ENCODE measurements around the gene FBXL17.
A peak's percentile ranks its signal among the peaks of the same experiment; 100 is the strongest.

The FBXL17 gene

DNA sequence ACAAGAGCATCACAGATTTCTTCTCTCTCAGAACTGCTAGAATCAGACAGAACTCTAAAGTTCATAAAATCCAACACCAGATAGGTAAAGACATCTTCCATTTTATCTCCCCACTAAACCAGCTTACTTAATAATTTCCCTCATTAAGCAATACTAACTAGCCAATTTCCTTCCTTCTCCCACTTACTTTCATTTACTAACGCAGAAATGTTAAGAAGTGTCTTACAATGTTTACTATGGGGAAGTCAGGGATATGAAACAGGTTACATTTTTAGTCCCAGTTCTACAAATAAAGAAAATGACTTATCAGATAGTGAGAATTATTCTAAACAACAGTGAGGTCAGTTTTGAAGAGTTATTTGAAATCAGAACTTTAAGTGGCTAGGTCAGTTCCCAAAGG is 236.5 kb downstream of the FBXL17 start:
- DNase-seq, result no peak

DNA sequence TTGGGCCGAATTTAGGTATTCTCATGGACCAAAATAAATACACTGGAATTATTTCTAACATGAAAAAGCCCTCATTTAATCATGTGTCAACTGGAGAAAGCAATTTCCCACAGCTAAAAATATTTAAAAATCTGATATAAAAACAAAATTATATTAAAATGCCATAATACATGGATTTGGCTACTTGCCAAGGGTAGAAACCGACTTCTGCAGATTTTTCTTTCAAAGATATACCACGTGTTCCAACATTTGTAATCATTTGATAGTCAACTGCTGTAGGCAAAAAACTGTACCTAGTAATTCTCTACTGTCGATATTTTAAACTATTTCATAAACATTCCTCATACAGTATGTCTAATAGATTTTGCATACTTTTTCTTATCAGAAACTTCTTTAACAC is 237.6 kb downstream of the FBXL17 start:
- no peak for DNase-seq

DNA sequence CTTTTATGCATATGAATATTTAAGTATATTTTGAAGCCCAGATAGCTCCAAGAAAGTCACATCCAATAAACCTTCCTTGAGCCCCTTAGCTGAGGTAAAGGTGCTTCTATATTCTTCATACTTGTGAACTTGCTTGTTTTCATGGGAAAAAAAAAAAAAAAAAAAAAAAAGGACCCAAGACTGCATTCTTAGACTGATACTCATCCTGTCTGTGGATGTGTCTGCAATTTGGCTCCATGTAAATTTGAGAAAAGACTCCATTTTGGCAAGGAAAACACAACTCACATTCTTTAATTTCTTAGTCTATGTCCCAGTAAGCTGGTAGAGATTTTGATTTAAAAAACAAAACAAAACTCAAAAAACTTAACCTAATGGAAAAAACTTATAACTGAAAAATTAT is 238.3 kb downstream of the FBXL17 start:
- DNase-seq, result peak; percentile 80

- peak; percentile 4 for DNase-seq
These were observed 240.2 kb downstream of the FBXL17 start for GRCh38 chr5:108141676-108142075.

GRCh38 chr5:108136493-108136892 is 245.4 kb downstream of the FBXL17 start:
- no peak for DNase-seq

DNA sequence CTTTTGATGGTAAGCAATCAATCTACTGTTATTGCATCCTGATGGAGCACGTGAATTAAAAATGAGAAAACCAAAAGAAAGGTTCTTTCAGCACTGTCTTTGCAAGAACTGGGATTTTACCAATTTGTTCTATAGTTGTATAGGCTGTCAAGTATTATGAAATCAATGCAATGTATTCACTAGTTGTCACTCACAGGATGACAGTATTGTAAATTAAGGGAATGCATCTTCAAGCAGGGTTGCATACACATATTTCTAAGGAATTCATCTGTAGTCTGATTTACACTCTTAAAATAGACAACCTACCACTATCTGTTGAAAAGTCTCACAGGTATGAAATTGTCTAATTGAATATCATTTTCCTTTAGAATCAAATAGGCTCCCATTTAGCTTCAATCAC is 252.8 kb downstream of the FBXL17 start:
- no peak for DNase-seq

GRCh38 chr5:108125771-108126511 is 256.0 kb downstream of the FBXL17 start:
- no peak for DNase-seq

- no peak for DNase-seq
These were observed 257.3 kb downstream of the FBXL17 start for GRCh38 chr5:108124596-108124995.

GRCh38 chr5:108122702-108123101 is 259.2 kb downstream of the FBXL17 start:
- no peak for DNase-seq

DNA sequence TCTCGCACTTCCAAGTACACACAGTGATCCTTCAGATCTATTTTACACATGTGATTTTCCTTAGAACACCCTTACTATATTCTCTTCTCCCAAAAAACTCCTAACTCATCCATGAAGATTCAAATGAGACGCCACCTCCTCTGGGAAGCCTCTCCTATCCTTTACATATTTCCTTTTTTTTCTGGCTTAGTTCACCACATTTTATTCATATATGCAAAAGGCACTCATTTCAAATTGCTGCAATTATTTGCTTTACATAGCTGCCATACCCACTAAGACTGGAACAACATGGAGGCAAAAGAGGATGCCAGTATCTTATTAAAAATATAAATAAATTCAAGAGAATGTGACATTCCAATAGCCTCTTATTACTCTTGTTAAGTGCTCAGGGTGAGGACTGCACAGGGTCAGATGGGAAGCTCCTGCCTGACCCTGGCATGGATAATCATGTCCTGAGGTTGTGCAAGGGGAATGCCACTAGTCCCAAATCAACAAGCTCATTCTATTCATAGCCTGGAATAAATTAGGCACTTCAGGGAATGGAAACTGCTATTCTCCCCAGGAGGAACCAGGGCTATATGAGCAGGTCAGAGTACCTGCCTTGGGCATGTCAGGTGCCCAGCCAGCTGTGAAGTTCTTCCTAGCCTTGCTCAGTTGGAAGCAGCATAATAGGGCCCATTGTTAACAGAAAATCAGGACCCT is 262.9 kb downstream of the FBXL17 start:
- no peak for DNase-seq

DNA sequence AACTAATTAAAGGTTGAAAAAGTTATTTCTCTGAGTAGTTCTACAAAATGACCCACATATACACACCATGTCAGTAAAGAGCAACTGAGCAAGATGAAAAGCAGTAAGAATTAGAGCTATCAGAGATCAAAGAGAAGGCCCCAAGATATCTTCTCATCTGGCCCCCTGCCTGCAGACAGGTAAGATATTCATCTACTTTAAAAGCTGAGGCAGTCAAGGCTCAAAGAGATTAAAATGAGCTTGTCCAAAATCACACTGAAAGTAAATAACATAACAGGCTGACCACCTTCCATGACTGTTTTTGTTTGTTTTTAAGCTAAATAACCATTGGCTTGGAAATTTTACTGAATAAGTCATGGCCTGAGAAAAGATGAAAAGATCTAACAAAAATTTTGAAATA is 266.2 kb downstream of the FBXL17 start:
- no peak for DNase-seq

DNA sequence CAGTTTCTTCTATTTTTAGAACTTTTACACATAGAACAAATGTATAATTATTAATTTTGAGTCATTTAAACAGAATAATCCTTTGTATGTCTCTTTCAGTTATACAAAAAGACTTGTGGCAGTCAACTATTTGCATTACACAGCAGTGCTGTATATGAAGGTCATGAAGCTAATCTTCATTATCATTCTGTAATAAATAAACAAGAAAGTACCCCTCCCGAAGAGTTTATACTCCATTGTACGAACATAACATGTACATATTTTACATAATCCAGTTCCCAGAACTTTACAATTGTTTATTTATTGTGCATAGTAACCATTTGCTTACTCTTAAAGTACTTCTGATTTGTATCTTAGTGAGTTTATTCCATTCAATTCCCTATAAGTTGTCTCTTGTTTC is 267.9 kb downstream of the FBXL17 start:
- DNase-seq, result no peak

GRCh38 chr5:108111736-108112135 is 270.2 kb downstream of the FBXL17 start:
- DNase-seq, result no peak

DNA sequence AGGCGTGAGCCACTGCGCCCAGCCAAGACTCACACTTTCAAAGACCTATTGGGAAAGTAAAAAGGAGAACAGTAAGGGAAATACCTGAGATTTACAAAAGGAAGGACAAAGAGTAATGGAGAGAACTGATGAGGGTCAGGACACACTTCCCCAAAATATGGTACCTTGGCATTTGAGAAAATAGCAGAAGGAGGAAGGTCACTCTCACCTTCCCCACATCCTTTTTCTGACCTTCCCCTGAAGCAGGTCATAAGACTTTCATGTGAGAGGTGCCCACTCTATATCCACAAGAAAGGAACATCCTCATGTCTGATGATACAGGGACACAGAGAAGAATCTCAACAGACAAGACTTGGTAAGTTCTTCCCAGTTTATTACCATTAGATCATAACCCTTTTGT is 272.8 kb downstream of the FBXL17 start:
- DNase-seq, result no peak

DNA sequence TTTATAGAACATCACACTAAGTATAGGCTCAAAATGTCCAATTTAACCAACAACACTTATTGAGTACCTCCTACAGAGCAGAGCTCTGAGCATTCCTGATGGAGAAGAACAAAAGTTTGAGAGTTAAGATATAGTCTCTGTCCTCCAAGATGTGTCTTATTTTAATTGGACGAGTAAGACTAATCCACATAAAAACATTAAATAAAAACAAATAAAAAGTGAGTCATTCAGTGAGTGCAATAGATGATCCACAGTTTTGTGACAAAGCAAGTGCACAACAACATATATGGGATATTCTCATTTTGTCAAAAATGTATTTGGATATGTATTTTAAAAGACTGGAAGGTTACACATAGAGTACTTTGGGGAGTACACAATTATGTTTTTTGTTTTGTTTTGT is 277.4 kb downstream of the FBXL17 start:
- no peak for DNase-seq

DNA sequence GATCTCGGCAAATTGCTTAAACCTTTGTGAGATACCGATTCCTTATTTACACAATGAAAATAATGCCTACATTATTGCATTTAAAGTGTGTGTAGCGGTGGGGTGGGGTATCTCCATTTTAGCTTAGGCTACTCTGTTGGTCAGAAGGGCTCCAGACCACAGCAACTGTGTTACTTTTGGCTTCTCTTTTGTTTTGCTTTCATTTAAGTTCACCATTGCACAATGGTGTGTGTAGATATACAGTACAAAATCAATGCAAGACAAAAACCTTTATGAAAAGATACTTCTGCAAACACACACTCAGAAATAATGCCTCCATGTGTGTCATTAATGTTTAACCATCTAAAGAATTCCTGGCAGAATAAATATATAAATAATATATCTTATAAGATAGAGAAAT is 279.4 kb downstream of the FBXL17 start:
- DNase-seq, result no peak

DNA sequence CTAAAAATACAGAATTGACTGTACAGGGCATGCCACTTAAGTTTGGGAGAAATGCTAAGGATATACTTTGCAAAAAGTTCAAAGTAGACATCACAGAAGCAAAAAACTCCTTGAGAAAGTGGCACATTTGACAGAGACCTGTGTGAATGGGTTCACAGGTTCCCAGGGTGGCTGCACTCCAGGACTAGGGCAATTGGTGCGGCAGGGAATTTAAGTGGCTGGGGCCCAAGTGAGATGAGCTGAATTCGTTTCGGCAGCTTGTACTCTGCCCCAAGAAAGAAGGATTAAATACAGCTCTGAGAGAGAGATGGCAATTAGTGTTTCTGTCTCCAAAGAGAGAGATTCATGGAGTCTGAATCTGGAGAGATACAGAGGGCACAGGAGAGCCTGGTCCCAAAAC is 280.1 kb downstream of the FBXL17 start:
- DNase-seq, result no peak

- DNase-seq, result no peak
These were observed 280.8 kb downstream of the FBXL17 start for GRCh38 chr5:108101130-108101529.

- DNase-seq, result no peak
These were observed 287.1 kb downstream of the FBXL17 start for GRCh38 chr5:108094800-108095199.

DNA sequence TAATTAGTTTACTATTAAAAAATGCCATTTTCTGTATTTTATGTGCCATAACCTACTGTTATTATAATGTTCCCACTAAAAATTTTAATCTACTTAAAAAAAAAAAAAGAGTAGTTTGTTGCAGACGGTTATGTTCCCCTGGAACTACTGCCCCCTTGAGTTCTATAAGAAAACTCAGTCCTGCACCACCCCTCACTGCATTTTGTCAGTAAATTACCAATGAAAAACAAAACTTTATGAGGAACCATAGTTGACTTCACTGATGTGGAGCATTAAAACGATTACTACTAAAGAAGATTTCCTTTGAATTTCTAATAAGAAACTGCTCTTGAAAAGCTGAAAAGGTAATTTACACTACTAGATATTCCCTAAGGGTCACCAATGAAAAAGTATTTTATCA is 288.7 kb downstream of the FBXL17 start:
- peak; percentile 27 for DNase-seq

DNA sequence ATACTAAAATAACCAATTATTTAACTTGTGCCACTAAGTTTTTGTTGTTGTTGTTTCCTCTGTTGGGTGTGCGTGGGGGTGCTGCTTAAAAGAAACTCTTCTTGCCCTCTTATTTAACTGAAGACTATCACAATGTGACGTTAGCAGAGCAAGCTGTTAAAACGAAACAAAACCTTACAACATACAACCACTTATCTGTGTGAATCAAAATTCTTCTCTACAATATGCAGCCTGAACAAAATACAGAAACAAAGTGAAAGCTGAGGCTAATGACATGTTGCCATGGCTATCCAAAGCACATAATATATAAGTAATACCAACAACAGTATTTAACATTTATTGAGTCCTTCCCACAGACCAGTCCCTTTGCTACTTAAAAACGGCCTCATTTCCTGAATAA is 291.0 kb downstream of the FBXL17 start:
- DNase-seq, result no peak

DNA sequence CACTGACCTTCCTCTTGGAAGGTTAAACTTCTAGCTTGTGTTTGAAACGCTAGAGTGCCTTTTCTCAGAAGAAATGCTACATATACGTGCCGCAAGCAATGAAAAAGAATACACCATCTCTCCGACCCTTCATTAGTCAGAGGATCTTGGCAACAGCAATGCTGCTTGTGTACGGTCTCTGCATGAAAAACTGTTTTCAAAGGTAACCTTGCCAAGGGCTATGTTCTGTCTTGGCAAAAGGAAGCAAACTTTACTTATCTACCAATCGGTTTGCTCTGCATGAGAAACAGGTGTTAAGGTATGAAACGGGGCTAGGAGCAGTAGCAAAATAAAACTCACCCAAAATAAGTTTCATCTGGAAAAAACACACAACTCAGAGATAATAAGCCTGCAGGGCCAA is 297.8 kb downstream of the FBXL17 start:
- no peak for DNase-seq

DNA sequence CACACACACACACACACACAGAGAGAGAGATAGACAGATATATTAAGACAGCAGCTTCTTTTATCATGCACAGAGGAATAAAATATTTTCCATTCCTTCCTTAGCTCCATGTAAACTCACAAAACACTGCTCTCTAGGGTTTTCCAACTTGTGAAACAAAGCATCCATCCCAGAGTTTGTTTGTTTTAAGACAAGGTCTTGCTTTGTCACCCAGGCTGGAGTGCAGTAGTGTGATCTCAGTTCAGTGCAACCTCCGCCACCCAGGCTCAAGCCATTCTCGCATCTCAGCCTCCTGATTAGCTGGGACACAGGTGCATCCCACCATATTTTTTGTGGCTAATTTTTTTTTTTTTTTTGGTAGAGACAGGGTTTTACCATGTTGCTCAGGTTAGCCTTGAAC is 298.7 kb downstream of the FBXL17 start:
- DNase-seq, result no peak

GRCh38 chr5:108081707-108082106 is 300.2 kb downstream of the FBXL17 start:
- no peak for DNase-seq

DNA sequence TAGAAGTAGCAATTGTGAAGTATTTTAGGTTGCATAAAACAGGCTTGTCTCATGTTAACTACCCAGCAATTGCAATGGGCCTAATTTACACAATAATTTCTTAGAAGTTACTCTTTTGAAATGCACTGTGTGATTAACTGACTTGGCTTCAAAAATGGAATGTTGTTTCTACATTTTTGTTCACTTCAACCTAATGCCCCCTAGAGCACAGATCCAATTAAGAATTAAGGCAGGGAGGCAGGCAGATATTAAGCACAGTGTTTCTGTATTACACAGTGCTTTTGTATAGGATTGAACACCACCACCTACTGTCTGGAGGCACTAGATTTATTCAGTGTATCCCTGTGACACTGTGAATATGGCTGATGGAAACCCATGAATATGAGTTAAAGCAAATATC is 302.1 kb downstream of the FBXL17 start:
- peak; percentile 14 for DNase-seq
